IPS DF 4.7 (cell line): ENCODE data around the gene CDC6.
"Not testable (repeated sequence)": the region's sequence is repeated elsewhere in the genome, so short reads cannot be mapped to it uniquely, and the experiment has no call there.

Experiments
- DNase-seq: peaks from one replicate; pipeline ENCODE4 v3.0.0-alpha.2; 2013; ENCODE audit warnings: low spot score; ENCODE audit errors: extremely low read depth

The CDC6 gene

GRCh38 chr17:40286473-40286872 lies 1.2 kb upstream of the CDC6 start:
- DNase-seq = no peak

DNA sequence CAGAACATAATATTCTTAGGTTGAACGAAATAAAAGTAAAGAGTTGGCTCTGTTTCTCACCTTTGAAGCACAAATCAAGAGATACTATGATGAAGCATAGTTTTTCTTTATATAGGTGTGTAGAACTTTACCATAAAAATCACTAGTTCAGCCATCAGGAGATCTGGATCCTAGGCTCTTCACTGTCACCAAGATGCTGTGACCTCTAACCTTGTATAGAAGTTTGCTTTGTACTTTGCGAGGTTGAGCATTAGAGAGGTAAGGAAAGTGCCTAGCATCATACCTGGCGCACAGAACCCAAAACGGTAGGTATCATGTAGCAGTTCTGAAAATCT lies 553 bp upstream of the CDC6 start:
- DNase-seq = no peak

GRCh38 chr17:40290629-40291280 lies 3.1 kb downstream of the CDC6 start:
- no peak for DNase-seq

DNA sequence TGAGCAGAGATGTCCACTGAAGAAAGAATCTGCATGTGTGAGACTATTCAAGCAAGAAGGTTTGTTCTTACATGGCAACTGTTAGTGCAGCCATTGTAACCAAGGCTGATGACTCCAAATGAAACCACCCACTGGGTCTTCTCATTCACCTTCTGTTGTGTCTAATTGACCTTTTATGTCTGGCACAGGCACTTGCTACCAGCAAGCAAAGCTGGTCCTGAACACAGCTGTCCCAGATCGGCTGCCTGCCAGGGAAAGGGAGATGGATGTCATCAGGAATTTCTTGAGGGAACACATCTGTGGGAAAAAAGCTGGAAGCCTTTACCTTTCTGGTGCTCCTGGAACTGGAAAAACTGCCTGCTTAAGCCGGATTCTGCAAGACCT lies 3.6 kb downstream of the CDC6 start:
- DNase-seq = no peak

GRCh38 chr17:40293363-40293762 lies 5.7 kb downstream of the CDC6 start:
- DNase-seq = no peak

GRCh38 chr17:40295488-40296436 lies 8.1 kb downstream of the CDC6 start:
- no peak for DNase-seq

- no peak for DNase-seq
Measured at GRCh38 chr17:40297511-40297910, 9.8 kb downstream of the CDC6 start.

GRCh38 chr17:40298726-40299125 lies 11.0 kb downstream of the CDC6 start:
- DNase-seq = no peak

DNA sequence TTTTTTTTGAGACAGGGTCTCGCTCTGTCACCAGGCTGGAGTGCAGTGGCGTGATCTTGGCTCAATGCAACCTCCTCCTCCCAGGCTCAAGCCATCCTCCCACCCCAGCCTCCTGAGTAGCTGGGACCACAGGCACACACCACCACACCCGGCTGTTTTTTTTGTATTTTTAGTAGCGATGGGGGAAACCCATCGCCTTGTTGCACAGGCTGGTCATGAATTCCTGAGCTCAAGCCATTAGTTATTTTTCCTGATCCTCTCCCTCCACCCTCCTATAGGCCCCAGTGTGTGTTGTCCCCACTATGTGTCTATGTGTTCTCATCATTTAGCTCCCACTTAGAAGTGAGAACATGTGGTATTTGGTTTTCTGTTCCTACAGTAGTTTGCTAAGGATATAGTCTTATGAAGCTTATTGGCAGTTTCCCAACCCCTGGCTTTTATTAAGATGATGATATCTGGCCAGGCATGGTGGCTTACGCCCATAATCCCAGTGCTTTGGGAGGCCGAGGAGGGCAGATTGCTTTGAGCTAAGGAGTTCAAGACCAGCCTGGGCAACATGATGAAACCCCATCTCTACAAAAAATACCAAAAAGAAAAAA lies 11.6 kb downstream of the CDC6 start:
- not testable (repeated sequence) for DNase-seq

DNA sequence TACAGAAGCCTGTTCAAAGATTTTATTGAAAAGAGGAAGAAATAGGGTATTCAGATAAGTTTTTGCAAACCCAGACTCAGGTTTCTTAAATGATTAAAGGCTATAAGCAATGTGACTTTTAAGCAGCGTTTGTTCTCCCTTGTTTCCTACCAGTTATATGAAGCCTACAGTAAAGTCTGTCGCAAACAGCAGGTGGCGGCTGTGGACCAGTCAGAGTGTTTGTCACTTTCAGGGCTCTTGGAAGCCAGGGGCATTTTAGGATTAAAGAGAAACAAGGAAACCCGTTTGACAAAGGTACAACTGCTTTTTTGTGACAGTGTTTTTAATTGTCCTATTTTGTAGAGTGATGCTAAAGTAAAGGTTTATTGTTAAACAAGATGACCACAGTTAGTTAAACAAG lies 13.6 kb downstream of the CDC6 start:
- no peak for DNase-seq

- no peak for DNase-seq
Measured at GRCh38 chr17:40303009-40303657, 15.5 kb downstream of the CDC6 start.

DNA sequence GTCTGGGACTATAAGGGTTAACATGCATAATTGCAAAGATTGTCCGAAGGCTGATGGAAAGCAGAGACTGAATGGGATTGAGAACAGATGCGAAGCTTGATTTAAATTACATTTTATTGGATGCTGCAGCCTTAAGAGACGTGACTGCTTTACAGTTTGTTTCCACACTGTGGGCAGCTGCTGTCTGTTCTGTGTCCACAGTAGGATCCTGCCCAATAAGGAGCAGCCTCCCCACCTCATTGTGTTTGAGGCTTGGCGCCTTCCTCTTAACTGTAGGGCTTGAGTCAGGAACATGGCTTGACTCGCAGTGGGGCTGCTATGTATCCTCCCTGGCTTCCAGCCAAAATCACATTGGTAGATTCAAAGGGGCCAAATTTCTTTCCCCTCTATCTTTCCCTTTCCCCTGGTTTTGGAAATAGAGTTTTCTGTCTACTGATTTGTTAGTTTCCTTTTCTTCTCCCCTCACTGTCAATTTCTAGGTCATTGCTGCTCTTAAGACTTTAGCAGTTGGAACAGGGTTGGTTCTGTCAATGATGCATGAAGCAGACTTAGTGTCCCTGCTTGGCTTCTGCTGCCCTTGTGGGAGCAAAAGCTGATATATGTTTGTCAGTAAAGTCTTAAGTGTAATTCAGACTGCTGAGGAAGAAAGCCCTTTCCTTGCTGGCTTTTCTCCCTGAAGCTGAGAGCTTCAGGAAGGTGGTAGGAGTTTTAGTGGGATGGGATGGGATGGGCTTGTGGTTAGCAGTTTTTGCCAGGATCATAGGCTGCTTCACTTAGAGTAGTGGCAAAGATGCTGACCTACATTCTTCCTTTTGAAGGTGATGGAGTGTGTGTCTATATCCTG lies 16.3 kb downstream of the CDC6 start:
- DNase-seq = no peak

DNA sequence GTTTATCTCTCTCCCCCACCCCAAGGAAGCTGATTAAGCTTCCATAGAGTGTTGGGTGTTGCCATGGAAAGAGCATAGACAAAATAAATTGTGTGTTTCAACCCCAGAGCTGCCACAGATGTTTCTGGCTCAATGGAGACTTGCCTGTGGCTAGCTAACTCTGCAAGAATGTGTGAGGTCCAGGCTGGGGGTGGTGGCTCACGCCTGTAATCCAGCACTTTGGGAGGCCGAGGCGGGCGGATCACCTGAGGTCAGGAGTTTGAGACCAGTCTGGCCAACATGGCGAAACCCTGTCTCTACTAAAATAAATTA lies 16.8 kb downstream of the CDC6 start:
- DNase-seq = not testable (repeated sequence)

GRCh38 chr17:40304866-40305265 lies 17.2 kb downstream of the CDC6 start:
- DNase-seq = not testable (repeated sequence)

DNA sequence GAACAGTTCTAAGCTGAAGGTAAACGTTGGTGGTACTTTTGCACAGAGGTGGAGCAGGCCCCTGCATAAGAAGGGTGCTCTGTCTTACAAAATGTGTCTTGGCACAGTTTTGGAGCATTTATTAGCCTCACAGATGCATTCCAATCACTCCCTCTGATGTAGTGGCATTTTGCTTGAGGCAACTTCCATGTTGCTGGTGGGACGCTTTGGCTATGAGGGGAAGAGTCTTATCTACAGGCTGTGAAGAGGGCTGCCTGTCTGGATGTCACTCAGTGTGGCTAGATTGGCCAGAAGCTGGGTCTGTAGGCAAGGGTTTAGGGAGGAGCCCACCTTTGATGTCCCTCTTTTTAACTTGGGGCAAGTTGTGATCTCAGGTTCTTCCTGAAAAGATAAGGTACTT lies 18.7 kb downstream of the CDC6 start:
- no peak for DNase-seq

- no peak for DNase-seq
Measured at GRCh38 chr17:40307001-40307730, 19.5 kb downstream of the CDC6 start.

DNA sequence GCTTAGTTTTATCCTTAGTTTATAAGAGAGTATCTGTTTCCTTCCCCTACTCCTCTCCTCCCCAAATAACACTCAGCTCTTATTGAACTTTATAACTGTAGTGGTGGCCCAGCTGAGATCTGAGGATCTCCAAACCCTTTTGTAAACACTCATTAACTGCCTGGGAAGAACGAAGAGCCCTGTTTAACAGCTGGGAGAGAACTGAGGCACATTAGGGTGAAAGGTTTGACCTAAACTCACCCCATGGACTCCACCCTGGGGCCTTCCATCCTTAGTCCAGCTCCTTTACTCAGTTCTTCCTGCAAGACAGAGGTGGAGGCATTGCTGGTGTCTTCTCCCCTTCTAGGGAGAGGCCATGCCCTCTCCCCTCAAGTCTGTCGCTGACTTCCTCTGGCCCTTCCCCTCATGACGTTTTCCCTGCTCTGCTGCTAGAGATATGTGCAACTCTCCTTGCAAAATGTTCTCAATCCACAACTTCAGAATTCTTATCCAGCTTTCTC lies 20.1 kb downstream of the CDC6 start:
- DNase-seq = no peak

DNA sequence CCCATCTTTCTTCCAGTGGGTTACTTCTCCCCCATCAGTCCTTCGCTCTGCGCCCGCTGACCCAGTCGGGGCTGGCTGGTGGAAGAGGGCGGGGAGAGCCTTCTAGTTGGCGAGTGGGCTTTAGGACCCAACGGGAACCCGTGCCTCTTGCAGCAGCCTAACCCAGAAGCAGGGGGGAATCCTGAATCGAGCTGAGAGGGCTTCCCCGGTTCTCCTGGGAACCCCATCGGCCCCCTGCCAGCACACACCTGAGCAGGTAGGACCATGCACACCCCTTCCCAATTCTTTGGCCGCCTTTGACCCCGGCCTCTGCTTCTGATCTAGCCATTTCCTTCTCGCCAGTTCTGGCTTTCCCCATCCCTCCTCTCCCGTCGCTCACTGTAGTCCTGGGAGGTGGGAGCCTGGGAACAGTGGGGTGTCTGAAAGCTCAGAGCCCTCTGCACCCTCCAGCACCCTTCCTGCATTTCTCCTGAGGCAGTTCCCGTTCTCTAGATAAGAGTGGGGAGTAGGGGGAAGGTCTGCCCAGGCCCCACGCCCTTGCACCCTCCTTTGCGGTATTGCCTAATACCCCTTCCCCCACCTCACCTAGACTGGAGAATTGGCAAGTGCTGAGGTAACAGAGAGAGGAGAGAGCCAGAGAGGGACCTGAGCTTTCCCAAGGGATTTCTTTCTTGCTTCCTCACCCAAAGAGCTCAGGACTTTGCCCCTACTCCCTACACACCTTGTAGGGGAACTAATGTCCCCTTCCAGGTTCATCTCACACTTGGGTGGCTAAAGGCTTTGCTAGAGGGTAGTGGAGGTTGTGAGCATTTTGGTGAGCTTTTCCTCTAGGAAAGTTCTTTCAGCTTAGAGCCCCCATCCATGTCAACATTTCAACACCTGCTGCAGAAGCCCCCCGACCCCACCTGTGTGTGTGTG lies 21.6 kb downstream of the CDC6 start, which contains the start of gene RARA:
RARA (plus strand) TSS at position 150 of the 918 bp plus-strand sequence. CDS start 22,039 bp downstream, outside the sequence.
- no peak for DNase-seq

GRCh38 chr17:40309949-40310510 lies 22.4 kb downstream of the CDC6 start:
- DNase-seq = no peak
